Peyer's patch (tissue), 4 donors: ENCODE measurements around the gene STARD10. TPM values are rescaled to one million over a fixed set of nuclear protein-coding genes. Genes with fewer than 3 reads are reported as not detected.

Source experiments
- DNase-seq, 3 donors: peaks; one replicate each; pipeline ENCODE4 v3.0.0-alpha.2; 2017 to 2019
- H3K27ac ChIP-seq, 4 donors: fragments of 200-600 bp; sonication (generic); one replicate each; pipeline ENCODE4 v1.5.1; 2016 to 2019
- H3K27me3 ChIP-seq, 2 donors: fragments of 200-600 bp; sonication (generic); one replicate each; pipeline ENCODE4 v1.5.1; 2019
- H3K36me3 ChIP-seq, 3 donors: fragments of 200-600 bp; sonication (generic); one replicate each; pipeline ENCODE4 v1.5.1; 2016 to 2019
- H3K4me1 ChIP-seq, 4 donors: fragments of 200-600 bp; sonication (generic); one replicate each; pipeline ENCODE4 v1.5.1; 2016 to 2019
- H3K4me3 ChIP-seq, 4 donors: fragments of 200-600 bp; sonication (generic); 1 replicate in 3 of 4; 2 replicates in 1 of 4; pipeline ENCODE4 v1.5.1; 2016 to 2019; ENCODE audit warnings: mild to moderate bottlenecking in 1 of 4
- H3K9me3 ChIP-seq, 4 donors: fragments of 200-600 bp; sonication (generic); one replicate each; pipeline ENCODE4 v1.5.1; 2016 to 2019; ENCODE audit warnings: mild to moderate bottlenecking in 1 of 4
- CTCF ChIP-seq, 6 experiments: fragments of 450-650 bp in 4 of 6; fragments of 200-600 bp in 2 of 6; sonication (generic) in 1 of 6; IDR thresholded peaks; one replicate each; pipeline ENCODE4 v1.5.1; 2017 to 2019; ENCODE audit warnings: antibody characterized with exemption in 6 of 6, mild to moderate bottlenecking in 3 of 6, moderate library complexity in 1 of 6
- POLR2A ChIP-seq, 2 donors: fragments of 450-650 bp; IDR thresholded peaks; one replicate each; pipeline ENCODE4 v1.5.1; 2017; ENCODE audit warnings: antibody characterized with exemption in 2 of 2, mild to moderate bottlenecking in 2 of 2, moderate library complexity in 2 of 2
- total RNA-seq, 4 donors: library from RNA; depleted of rRNA; stranded (reverse); fragments of >200 nt; gene quantifications; one replicate each; pipeline ENCODE4 v1.1.0, GENCODE V29; 2016

STARD10 gene
- total RNA-seq, 4 donors from 2014 or later = 118 to 187 (median 168) TPM

GRCh38 chr11:72832301-72833082, 38.6 kb upstream of the STARD10 start:
- no peaks in the 10 kb centered on the region for H3K27me3 ChIP-seq
- H3K36me3 ChIP-seq = no peaks in the 10 kb centered on the region
- no peaks in the 10 kb centered on the region for H3K9me3 ChIP-seq
- no peak overlapping the region for H3K4me3 ChIP-seq
- H3K4me1 ChIP-seq = peaks cover 3 to 23% (median 8%) of the 10 kb centered on the region in 4 donors
- no peak for DNase-seq
- peak overlapping the region in 2 of 4 donors; percentile 25 to 39 for H3K27ac ChIP-seq
- TF ChIP-seq CTCF (IDR thresholded peaks at IDR 0.05) (no peak), POLR2A (IDR thresholded peaks at IDR 0.05) (no peak)

GRCh38 chr11:72831521-72832300, 37.9 kb upstream of the STARD10 start:
- Histone ChIP-seq H3K27ac (peak overlapping the region in 1 of 4 donors; percentile 25), H3K4me3 (no peak overlapping the region), H3K9me3 (no peaks in the 10 kb centered on the region), H3K27me3 (no peaks in the 10 kb centered on the region), H3K36me3 (no peaks in the 10 kb centered on the region), H3K4me1 (peaks cover 3 to 26% (median 8%) of the 10 kb centered on the region in 4 donors)
- DNase-seq = peak; percentile 62 to 90 (median 88)
- TF ChIP-seq CTCF (IDR thresholded peaks at IDR 0.05) = peak; percentile 70 to 96 (median 89)
- no peak for TF ChIP-seq POLR2A (IDR thresholded peaks at IDR 0.05)

DNA sequence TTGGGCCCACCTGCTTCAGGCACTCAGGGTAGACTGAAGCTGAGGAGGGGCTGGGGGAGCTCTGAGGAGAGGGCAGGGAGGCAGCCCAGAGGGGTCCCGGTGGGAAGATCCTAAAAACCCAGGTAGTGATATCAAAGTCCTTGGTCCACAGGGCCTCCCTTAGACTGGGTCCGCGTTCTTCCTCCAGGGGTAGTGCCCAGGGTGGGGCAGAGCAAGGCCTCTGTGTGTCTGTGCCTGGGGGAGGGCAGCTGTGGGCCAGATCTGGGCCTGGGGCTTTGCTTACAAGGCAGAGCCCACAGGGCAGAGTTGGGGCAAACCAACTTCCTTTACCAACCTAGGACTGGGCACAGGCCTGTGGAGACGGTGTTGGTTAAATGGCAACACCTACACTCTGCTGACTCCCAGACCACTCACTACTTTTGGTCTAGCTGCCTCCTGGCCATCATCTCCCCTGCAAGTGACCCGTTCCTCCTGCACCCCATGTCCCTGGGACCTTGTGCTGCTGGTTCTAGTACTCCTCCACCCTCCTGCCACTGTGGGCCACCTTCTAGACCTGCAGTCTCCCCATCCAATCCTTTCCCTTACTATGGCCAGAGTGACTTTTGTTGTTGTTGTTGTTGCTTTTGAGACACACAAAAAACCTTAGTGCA, 36.2 kb upstream of the STARD10 start:
- Histone ChIP-seq H3K4me3 (no peak overlapping the region), H3K27ac (no peak overlapping the region), H3K9me3 (no peaks in the 10 kb centered on the region), H3K4me1 (peaks cover 3 to 26% (median 8%) of the 10 kb centered on the region in 4 donors), H3K36me3 (peaks cover 0 to 8% (median 0%) of the 10 kb centered on the region in 3 donors), H3K27me3 (no peaks in the 10 kb centered on the region)
- no peak for DNase-seq
- no peak for TF ChIP-seq CTCF (IDR thresholded peaks at IDR 0.05)
- no peak for TF ChIP-seq POLR2A (IDR thresholded peaks at IDR 0.05)

DNA sequence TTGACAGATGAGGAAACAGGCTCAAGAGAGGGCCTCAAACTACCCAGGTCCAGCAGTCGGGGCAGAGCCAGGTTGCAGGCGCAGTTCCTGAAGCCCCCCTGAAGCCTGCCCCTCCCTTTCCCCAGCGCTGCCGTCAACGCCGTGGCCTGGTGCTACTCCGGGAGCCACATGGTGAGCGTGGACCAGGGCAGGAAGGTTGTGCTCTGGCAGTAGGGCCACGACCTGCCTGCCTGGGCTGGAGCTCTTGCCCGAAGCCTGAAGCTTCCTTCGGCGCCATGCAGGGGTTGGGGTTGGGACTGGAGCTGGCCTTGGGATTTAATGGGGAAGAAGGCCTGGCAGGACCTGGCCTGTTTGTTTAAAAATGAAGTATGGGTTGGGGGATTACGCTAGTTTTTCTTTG, 35.3 kb upstream of the STARD10 start:
- H3K4me1 ChIP-seq = peaks cover 3 to 26% (median 8%) of the 10 kb centered on the region in 4 donors
- H3K9me3 ChIP-seq = no peaks in the 10 kb centered on the region
- peak overlapping the region in 1 of 4 donors; percentile 88 for H3K27ac ChIP-seq
- peaks cover 0 to 8% (median 0%) of the 10 kb centered on the region in 3 donors for H3K36me3 ChIP-seq
- no peak for TF ChIP-seq CTCF (IDR thresholded peaks at IDR 0.05)
- no peaks in the 10 kb centered on the region for H3K27me3 ChIP-seq
- no peak for DNase-seq
- no peak overlapping the region for H3K4me3 ChIP-seq

- Histone ChIP-seq H3K4me3 (no peak overlapping the region), H3K27ac (peak overlapping the region in 3 of 4 donors; percentile 58 to 88 (median 74)), H3K36me3 (peaks cover 0 to 8% (median 0%) of the 10 kb centered on the region in 3 donors), H3K9me3 (no peaks in the 10 kb centered on the region), H3K27me3 (no peaks in the 10 kb centered on the region), H3K4me1 (peaks cover 3 to 26% (median 8%) of the 10 kb centered on the region in 4 donors)
- DNase-seq = no peak
- TF ChIP-seq POLR2A (IDR thresholded peaks at IDR 0.05) (no peak), CTCF (IDR thresholded peaks at IDR 0.05) (no peak)
Observed at GRCh38 chr11:72828692-72829101, 34.9 kb upstream of the STARD10 start.
